ENCODE data around the gene WDR45. TPM values are rescaled to one million over a fixed set of nuclear protein-coding genes. Genes with fewer than 3 reads are reported as not detected.

WDR45 gene
- total and polyA plus RNA-seq, 2 of the 13 experiments (the other 11 are each of a cell fraction or from before 2014, with no cell fraction given) = 16.4 to 65.5 TPM

GRCh38 chrX:49102190-49102589 lies 22.5 kb upstream of the WDR45 start (continued):
- peak; percentile 85 for TF ChIP-seq HNF4A (CRISPR knock-in tag; IDR thresholded peaks at IDR 0.05)
- no peak for TF ChIP-seq ZNF382 (CRISPR knock-in tag; IDR thresholded peaks at IDR 0.05; ENCODE audit: borderline replicate concordance)
- TF ChIP-seq HNRNPLL (IDR thresholded peaks at IDR 0.05; ENCODE audit: low read depth, low read length, poor library complexity, severe bottlenecking) = no peak
- peak; percentile 16 to 69; a peak in 2 of 4 replicates for TF ChIP-seq NR2F1 (CRISPR knock-in tag; IDR thresholded peaks at IDR 0.05)
- TF ChIP-seq ZNF205 (CRISPR knock-in tag; IDR thresholded peaks at IDR 0.05) = no peak
- no peak for TF ChIP-seq ZNF768 (CRISPR knock-in tag; IDR thresholded peaks at IDR 0.05)
- peak; percentile 70 for TF ChIP-seq FOSL2 (CRISPR knock-in tag; IDR thresholded peaks at IDR 0.05)
- TF ChIP-seq ZNF224 (CRISPR knock-in tag; IDR thresholded peaks at IDR 0.05) = no peak
- TF ChIP-seq ZNF383 (CRISPR knock-in tag; IDR thresholded peaks at IDR 0.05; ENCODE audit: borderline replicate concordance) = no peak
- no peak for TF ChIP-seq KLF11 (CRISPR knock-in tag; IDR thresholded peaks at IDR 0.05)
- TF ChIP-seq CC2D1A (CRISPR knock-in tag; IDR thresholded peaks at IDR 0.05) = no peak
- no peak for TF ChIP-seq PREB (CRISPR knock-in tag; IDR thresholded peaks at IDR 0.05)
- 0 out of 2 replicates have a peak, but pooled peaks have one; percentile 45 for TF ChIP-seq HDAC1 (CRISPR knock-in tag; IDR thresholded peaks at IDR 0.05)
- TF ChIP-seq EHMT2 (IDR thresholded peaks at IDR 0.05; ENCODE audit: borderline replicate concordance, low read depth, low read length) = no peak
- no peak for TF ChIP-seq TEAD2 (CRISPR knock-in tag; IDR thresholded peaks at IDR 0.05)
- TF ChIP-seq NR0B2 (CRISPR knock-in tag; IDR thresholded peaks at IDR 0.05) = no peak
- TF ChIP-seq GABPB1 (CRISPR knock-in tag; IDR thresholded peaks at IDR 0.05) = no peak
- TF ChIP-seq ATF7-NPFF (CRISPR knock-in tag; IDR thresholded peaks at IDR 0.05; ENCODE audit: low read depth) = no peak
- no peak for TF ChIP-seq NR1H2 (CRISPR knock-in tag; IDR thresholded peaks at IDR 0.05; ENCODE audit: borderline replicate concordance, low read depth)
- no peak for TF ChIP-seq CENPBD1 (CRISPR knock-in tag; IDR thresholded peaks at IDR 0.05; ENCODE audit: borderline replicate concordance, low read depth)
- TF ChIP-seq ZNF557 (CRISPR knock-in tag; IDR thresholded peaks at IDR 0.05) = no peak
- TF ChIP-seq RELA (CRISPR knock-in tag; IDR thresholded peaks at IDR 0.05) = no peak
- TF ChIP-seq PPARG (CRISPR knock-in tag; conservative IDR thresholded peaks at IDR 0.05) = no peak
- TF ChIP-seq, protein P1, sequence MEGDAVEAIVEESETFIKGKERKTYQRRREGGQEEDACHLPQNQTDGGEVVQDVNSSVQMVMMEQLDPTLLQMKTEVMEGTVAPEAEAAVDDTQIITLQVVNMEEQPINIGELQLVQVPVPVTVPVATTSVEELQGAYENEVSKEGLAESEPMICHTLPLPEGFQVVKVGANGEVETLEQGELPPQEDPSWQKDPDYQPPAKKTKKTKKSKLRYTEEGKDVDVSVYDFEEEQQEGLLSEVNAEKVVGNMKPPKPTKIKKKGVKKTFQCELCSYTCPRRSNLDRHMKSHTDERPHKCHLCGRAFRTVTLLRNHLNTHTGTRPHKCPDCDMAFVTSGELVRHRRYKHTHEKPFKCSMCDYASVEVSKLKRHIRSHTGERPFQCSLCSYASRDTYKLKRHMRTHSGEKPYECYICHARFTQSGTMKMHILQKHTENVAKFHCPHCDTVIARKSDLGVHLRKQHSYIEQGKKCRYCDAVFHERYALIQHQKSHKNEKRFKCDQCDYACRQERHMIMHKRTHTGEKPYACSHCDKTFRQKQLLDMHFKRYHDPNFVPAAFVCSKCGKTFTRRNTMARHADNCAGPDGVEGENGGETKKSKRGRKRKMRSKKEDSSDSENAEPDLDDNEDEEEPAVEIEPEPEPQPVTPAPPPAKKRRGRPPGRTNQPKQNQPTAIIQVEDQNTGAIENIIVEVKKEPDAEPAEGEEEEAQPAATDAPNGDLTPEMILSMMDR (CRISPR knock-in tag; IDR thresholded peaks at IDR 0.05) = peak; percentile 30; the same call in 1 of the 2 replicates
